GM12878 (cell line): ENCODE results near the gene NPAS4. TPM values are rescaled to one million over a fixed set of nuclear protein-coding genes. Genes with fewer than 3 reads are reported as not detected.

Source experiments
- CBX5 ChIP-seq: sonication (generic); IDR thresholded peaks from 2 replicates; pipeline ENCODE4 v1.6.1; 2016; ENCODE audit warnings: low read depth, moderate library complexity, mild to moderate bottlenecking, inconsistent platforms
- CHD4 ChIP-seq: fragments of 200-600 bp; sonication (generic); IDR thresholded peaks from 2 replicates; pipeline ENCODE4 v1.6.1; 2016; ENCODE audit warnings: mild to moderate bottlenecking
- ESRRA ChIP-seq: IDR thresholded peaks from 2 replicates; pipeline ENCODE4 v1.6.1; 2012; ENCODE audit warnings: mild to moderate bottlenecking, low read length, improper control_type of control experiment
- HCFC1 ChIP-seq: fragments of 150-350 bp; IDR thresholded peaks from 2 replicates; pipeline ENCODE4 v1.6.1; 2014; ENCODE audit warnings: low read length
- HSF1 ChIP-seq: fragments of 150-350 bp; IDR thresholded peaks from 2 replicates; pipeline ENCODE4 v1.6.1; 2014; ENCODE audit warnings: mild to moderate bottlenecking, low read depth, low read length
- IKZF1 ChIP-seq: fragments of 450-650 bp; conservative IDR thresholded peaks from 2 replicates; pipeline ENCODE4 v1.6.1; 2017; ENCODE audit warnings: antibody characterized with exemption, mild to moderate bottlenecking
- RAD51 ChIP-seq: fragments of 450-650 bp; IDR thresholded peaks from 2 replicates; pipeline ENCODE4 v1.6.1; 2016; ENCODE audit warnings: moderate library complexity, mild to moderate bottlenecking, inconsistent platforms
- RELB ChIP-seq: fragments of 450-650 bp; IDR thresholded peaks from 2 replicates; pipeline ENCODE4 v1.6.1; 2017; ENCODE audit warnings: low read depth, mild to moderate bottlenecking, moderate library complexity
- SMAD1 ChIP-seq: fragments of 450-650 bp; IDR thresholded peaks from 2 replicates; pipeline ENCODE4 v1.6.1; 2018; ENCODE audit warnings: mild to moderate bottlenecking, low read depth; ENCODE audit not compliant: partially characterized antibody
- SMC3 ChIP-seq: IDR thresholded peaks from 2 replicates; pipeline ENCODE4 v1.6.1; 2011; ENCODE audit warnings: low read length, improper control_type of control experiment, borderline replicate concordance
- STAT3 ChIP-seq: IDR thresholded peaks from 2 replicates; pipeline ENCODE4 v1.6.1; 2011; ENCODE audit warnings: low read depth, low read length, improper control_type of control experiment
- TCF3 ChIP-seq: IDR thresholded peaks from 2 replicates; pipeline ENCODE4 v1.6.1; 2012; ENCODE audit warnings: low read depth, mild to moderate bottlenecking, low read length, borderline replicate concordance; ENCODE audit not compliant: insufficient read depth
- TCF7 ChIP-seq: IDR thresholded peaks from 2 replicates; pipeline ENCODE4 v1.6.1; 2014; ENCODE audit warnings: antibody characterized with exemption, borderline replicate concordance
- YY1 ChIP-seq: IDR thresholded peaks from 2 replicates; pipeline ENCODE4 v1.6.1; 2011; ENCODE audit warnings: low read depth, mild to moderate bottlenecking, low read length
- ZBED1 ChIP-seq: IDR thresholded peaks from 2 replicates; pipeline ENCODE4 v1.6.1; 2016; ENCODE audit warnings: borderline replicate concordance
- ZSCAN29 ChIP-seq: fragments of 450-650 bp; IDR thresholded peaks from 2 replicates; pipeline ENCODE4 v1.6.1; 2017; ENCODE audit warnings: mild to moderate bottlenecking, moderate library complexity
- polyA plus RNA-seq, 11 experiments: library from polyadenylated mRNA; depleted of rRNA in 4 of 11; unstranded in 6 of 11; stranded (reverse) in 5 of 11; fragments of >200 nt; fragmentation: Nextera tagmentation in 4 of 11; fragmentation: Illumina TruSeq in 1 of 11; extraction: Ambion mirVana in 4 of 11; extraction: Trizol in 1 of 11; gene quantifications; 1 replicate in 1 of 11; 2 replicates in 10 of 11; pipeline versions ENCODE4 v1.2.1 to v1.2.3, GENCODE V29; 2011 to 2016; ENCODE audit warnings: inconsistent platforms in 2 of 11, missing spikeins in 2 of 11, low read depth in 1 of 11
- total RNA-seq, 4 experiments: library from RNA; depleted of rRNA in 3 of 4; stranded (reverse); fragments of >200 nt in 3 of 4; fragmentation: Illumina TruSeq in 1 of 4; extraction: Trizol in 1 of 4; gene quantifications; 2 replicates each; pipeline versions ENCODE4 v1.2.1 to v1.2.3, GENCODE V29; 2013 to 2021
- TF ChIP-seq, protein P1 (sequence below): IDR thresholded peaks from 2 replicates; pipeline ENCODE4 v1.6.1; 2012; ENCODE audit warnings: low read depth, low read length, improper control_type of control experiment
- TF ChIP-seq, protein P2 (sequence below): IDR thresholded peaks from 2 replicates; pipeline ENCODE4 v1.6.1; 2012; ENCODE audit warnings: mild to moderate bottlenecking, low read depth, low read length
- TF ChIP-seq, protein P3 (sequence below): fragments of 150-350 bp; IDR thresholded peaks from 2 replicates; pipeline ENCODE4 v1.6.1; 2016; ENCODE audit warnings: low read depth, low read length

NPAS4 gene
- total and polyA plus RNA-seq, 10 of the 15 experiments (the other 5 are each of a cell fraction or from before 2014, with no cell fraction given) = 0.03 to 0.18 (median 0.06) TPM; not detected in 7

GRCh38 chr11:66421492-66422205, 814 bp downstream of the NPAS4 start (continued):
- 0 out of 2 replicates have a peak, but pooled peaks have one; percentile 54 for TF ChIP-seq TCF3
- peak; percentile 74 for TF ChIP-seq HCFC1
- TF ChIP-seq, protein P1, sequence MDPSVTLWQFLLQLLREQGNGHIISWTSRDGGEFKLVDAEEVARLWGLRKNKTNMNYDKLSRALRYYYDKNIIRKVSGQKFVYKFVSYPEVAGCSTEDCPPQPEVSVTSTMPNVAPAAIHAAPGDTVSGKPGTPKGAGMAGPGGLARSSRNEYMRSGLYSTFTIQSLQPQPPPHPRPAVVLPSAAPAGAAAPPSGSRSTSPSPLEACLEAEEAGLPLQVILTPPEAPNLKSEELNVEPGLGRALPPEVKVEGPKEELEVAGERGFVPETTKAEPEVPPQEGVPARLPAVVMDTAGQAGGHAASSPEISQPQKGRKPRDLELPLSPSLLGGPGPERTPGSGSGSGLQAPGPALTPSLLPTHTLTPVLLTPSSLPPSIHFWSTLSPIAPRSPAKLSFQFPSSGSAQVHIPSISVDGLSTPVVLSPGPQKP = no peak
- TF ChIP-seq, protein P2, sequence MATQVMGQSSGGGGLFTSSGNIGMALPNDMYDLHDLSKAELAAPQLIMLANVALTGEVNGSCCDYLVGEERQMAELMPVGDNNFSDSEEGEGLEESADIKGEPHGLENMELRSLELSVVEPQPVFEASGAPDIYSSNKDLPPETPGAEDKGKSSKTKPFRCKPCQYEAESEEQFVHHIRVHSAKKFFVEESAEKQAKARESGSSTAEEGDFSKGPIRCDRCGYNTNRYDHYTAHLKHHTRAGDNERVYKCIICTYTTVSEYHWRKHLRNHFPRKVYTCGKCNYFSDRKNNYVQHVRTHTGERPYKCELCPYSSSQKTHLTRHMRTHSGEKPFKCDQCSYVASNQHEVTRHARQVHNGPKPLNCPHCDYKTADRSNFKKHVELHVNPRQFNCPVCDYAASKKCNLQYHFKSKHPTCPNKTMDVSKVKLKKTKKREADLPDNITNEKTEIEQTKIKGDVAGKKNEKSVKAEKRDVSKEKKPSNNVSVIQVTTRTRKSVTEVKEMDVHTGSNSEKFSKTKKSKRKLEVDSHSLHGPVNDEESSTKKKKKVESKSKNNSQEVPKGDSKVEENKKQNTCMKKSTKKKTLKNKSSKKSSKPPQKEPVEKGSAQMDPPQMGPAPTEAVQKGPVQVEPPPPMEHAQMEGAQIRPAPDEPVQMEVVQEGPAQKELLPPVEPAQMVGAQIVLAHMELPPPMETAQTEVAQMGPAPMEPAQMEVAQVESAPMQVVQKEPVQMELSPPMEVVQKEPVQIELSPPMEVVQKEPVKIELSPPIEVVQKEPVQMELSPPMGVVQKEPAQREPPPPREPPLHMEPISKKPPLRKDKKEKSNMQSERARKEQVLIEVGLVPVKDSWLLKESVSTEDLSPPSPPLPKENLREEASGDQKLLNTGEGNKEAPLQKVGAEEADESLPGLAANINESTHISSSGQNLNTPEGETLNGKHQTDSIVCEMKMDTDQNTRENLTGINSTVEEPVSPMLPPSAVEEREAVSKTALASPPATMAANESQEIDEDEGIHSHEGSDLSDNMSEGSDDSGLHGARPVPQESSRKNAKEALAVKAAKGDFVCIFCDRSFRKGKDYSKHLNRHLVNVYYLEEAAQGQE = peak; percentile 99
- TF ChIP-seq ZSCAN29 = 0 out of 2 replicates have a peak, but pooled peaks have one; percentile 26
- TF ChIP-seq, protein P3, sequence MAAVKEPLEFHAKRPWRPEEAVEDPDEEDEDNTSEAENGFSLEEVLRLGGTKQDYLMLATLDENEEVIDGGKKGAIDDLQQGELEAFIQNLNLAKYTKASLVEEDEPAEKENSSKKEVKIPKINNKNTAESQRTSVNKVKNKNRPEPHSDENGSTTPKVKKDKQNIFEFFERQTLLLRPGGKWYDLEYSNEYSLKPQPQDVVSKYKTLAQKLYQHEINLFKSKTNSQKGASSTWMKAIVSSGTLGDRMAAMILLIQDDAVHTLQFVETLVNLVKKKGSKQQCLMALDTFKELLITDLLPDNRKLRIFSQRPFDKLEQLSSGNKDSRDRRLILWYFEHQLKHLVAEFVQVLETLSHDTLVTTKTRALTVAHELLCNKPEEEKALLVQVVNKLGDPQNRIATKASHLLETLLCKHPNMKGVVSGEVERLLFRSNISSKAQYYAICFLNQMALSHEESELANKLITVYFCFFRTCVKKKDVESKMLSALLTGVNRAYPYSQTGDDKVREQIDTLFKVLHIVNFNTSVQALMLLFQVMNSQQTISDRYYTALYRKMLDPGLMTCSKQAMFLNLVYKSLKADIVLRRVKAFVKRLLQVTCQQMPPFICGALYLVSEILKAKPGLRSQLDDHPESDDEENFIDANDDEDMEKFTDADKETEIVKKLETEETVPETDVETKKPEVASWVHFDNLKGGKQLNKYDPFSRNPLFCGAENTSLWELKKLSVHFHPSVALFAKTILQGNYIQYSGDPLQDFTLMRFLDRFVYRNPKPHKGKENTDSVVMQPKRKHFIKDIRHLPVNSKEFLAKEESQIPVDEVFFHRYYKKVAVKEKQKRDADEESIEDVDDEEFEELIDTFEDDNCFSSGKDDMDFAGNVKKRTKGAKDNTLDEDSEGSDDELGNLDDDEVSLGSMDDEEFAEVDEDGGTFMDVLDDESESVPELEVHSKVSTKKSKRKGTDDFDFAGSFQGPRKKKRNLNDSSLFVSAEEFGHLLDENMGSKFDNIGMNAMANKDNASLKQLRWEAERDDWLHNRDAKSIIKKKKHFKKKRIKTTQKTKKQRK = no peak
- TF ChIP-seq YY1 = peak; percentile 83
- TF ChIP-seq SMC3 = no peak
- peak; percentile 35; the same call in 1 of the 2 replicates for TF ChIP-seq RELB
- no peak for TF ChIP-seq STAT3
- no peak for TF ChIP-seq ZBED1
- TF ChIP-seq HSF1 = peak; percentile 83; the same call in 1 of the 2 replicates
- TF ChIP-seq CHD4 = no peak
- peak; percentile 98 for TF ChIP-seq CBX5
- TF ChIP-seq RAD51 = no peak
- TF ChIP-seq ESRRA = no peak
- peak; percentile 74 for TF ChIP-seq IKZF1
- no peak for TF ChIP-seq SMAD1
- no peak for TF ChIP-seq TCF7
